ENCODE measurements around the gene OR51B5. TPM values are rescaled to one million over a fixed set of nuclear protein-coding genes. Genes with fewer than 3 reads are reported as not detected.

The OR51B5 gene, protein sequence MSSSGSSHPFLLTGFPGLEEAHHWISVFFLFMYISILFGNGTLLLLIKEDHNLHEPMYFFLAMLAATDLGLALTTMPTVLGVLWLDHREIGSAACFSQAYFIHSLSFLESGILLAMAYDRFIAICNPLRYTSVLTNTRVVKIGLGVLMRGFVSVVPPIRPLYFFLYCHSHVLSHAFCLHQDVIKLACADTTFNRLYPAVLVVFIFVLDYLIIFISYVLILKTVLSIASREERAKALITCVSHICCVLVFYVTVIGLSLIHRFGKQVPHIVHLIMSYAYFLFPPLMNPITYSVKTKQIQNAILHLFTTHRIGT
- 1 to 10 TPM in 1 of 2 donors, under 1 TPM in 1; 0.93 to 1.8 TPM for total RNA-seq
- not detected for polyA plus RNA-seq (2013, experiment 1 of 2)
- not detected for polyA plus RNA-seq (2013, experiment 2 of 2)
- long read RNA-seq, experiment 1 = 0 reads
- long read RNA-seq, experiment 2 = 0 reads
- long read RNA-seq, experiment 3 = 0 reads
- long read RNA-seq, experiment 4, partial matches to known transcripts = 0 of 1 reads
- long read RNA-seq, experiment 4, other reads (novel, unspliced or antisense) = 0 of 1 reads

DNA sequence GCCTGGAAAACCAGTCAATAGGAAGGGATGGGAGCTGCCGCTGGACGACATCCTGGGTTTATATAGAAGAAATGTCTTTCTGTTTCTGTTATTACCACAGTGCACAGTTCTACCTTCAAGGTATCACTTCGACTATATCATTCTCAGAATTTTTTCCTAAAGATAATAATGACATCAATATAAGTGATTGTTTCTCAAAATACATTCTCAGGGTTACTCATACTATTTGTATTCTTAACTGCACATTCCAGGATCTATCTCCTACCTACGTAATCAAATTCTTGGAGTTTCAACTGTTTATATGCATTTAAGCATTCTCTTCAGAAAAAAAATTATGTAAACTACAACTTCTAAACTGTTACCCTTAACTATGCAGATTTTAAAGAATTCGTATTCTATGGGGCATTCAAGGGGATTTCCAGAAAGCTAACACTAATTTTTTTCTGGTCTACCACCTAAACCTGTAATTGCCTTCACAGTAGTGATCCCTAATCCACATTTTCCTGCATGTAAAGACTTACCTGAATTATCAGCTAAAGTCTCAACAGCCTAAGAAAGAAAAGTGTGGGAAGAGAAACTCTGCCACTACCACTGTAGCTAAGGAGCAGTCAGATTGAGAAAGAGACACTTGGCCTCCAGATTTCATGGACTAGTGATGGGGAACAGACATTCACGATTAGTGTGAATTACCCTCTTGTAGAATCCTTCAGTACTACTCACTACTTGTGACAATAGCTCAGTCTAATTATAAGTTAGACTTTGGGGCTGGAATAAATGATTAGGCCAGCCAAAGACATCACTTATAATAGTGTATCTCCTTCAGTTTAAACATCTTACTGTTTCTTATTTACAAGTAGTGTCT, at the start of gene OR51B5:
OR51B5 (minus strand) TSS at position 51 of the 862 bp plus-strand sequence; CDS start at position 51, 0 bp downstream.
- Histone ChIP-seq H3K4me1 (ENCODE audit: control insufficient read depth, insufficient read depth, low read length) (peaks cover 13% of the 10 kb centered on the region), H3K4me3 (ENCODE audit: low read length) (no peak within 1 kb of the TSS), H3K36me3 (ENCODE audit: control insufficient read depth, insufficient read depth, low read length) (no peaks in the 10 kb centered on the region), H3K27ac (ENCODE audit: low read depth, low read length) (no peak within 1 kb of the TSS), H3K9me3 (ENCODE audit: control insufficient read depth, low read length) (no peaks in the 10 kb centered on the region), H3K9ac (ENCODE audit: extremely low read depth, low read length, poor library complexity, severe bottlenecking) (no peak within 1 kb of the TSS), H3K27me3 (ENCODE audit: control insufficient read depth, insufficient read depth, low read length, poor library complexity, severe bottlenecking) (no peaks in the 10 kb centered on the region)
- WGBS, 2 experiments (ENCODE audit: insufficient coverage in 1 of 2, insufficient read length in 1 of 2) = 71 to 72% methylated on average over 5 to 6 of the region's 6 CpGs
- Mint-ChIP-seq H3K9me3 (no peaks in the 10 kb centered on the region), H3K36me3 (ENCODE audit: low read depth) (no peaks in the 10 kb centered on the region), H3K4me1 (peaks cover 40% of the 10 kb centered on the region), H3K4me3 (no peak within 1 kb of the TSS), H3K27ac (peak within 1 kb of the TSS; percentile 50), H3K27me3 (ENCODE audit: insufficient read depth) (no peaks in the 10 kb centered on the region)
- DNase-seq = no peak
- TF ChIP-seq, protein P1, sequence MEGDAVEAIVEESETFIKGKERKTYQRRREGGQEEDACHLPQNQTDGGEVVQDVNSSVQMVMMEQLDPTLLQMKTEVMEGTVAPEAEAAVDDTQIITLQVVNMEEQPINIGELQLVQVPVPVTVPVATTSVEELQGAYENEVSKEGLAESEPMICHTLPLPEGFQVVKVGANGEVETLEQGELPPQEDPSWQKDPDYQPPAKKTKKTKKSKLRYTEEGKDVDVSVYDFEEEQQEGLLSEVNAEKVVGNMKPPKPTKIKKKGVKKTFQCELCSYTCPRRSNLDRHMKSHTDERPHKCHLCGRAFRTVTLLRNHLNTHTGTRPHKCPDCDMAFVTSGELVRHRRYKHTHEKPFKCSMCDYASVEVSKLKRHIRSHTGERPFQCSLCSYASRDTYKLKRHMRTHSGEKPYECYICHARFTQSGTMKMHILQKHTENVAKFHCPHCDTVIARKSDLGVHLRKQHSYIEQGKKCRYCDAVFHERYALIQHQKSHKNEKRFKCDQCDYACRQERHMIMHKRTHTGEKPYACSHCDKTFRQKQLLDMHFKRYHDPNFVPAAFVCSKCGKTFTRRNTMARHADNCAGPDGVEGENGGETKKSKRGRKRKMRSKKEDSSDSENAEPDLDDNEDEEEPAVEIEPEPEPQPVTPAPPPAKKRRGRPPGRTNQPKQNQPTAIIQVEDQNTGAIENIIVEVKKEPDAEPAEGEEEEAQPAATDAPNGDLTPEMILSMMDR (conservative IDR thresholded peaks at IDR 0.05) = no peak

- H3K4me3 Mint-ChIP-seq = no peak overlapping the region
- no peak overlapping the region for H3K27ac Mint-ChIP-seq
- peaks cover 11% of the 10 kb centered on the region for H3K4me1 Mint-ChIP-seq
- Histone ChIP-seq H3K36me3 (ENCODE audit: control insufficient read depth, insufficient read depth, low read length) (no peaks in the 10 kb centered on the region), H3K4me1 (ENCODE audit: control insufficient read depth, insufficient read depth, low read length) (no peaks in the 10 kb centered on the region), H3K27me3 (ENCODE audit: control insufficient read depth, insufficient read depth, low read length, poor library complexity, severe bottlenecking) (peaks cover 13% of the 10 kb centered on the region), H3K9me3 (ENCODE audit: control insufficient read depth, low read length) (no peaks in the 10 kb centered on the region), H3K9ac (ENCODE audit: extremely low read depth, low read length, poor library complexity, severe bottlenecking) (no peak overlapping the region), H3K4me3 (ENCODE audit: low read length) (no peak overlapping the region), H3K27ac (ENCODE audit: low read depth, low read length) (no peak overlapping the region)
- TF ChIP-seq, protein P1 (conservative IDR thresholded peaks at IDR 0.05) = peak; percentile 62
- no peaks in the 10 kb centered on the region for H3K36me3 Mint-ChIP-seq (ENCODE audit: low read depth)
- no peaks in the 10 kb centered on the region for H3K9me3 Mint-ChIP-seq
- no peak for DNase-seq
- 88 to 100% methylated on average over 1 to 2 of the region's 2 CpGs for WGBS, 2 experiments (ENCODE audit: insufficient coverage in 1 of 2, insufficient read length in 1 of 2)
- peaks cover 6% of the 10 kb centered on the region for H3K27me3 Mint-ChIP-seq (ENCODE audit: insufficient read depth)
Observed at GRCh38 chr11:5390210-5390609, 46.9 kb upstream of the OR51B5 start.

- TF ChIP-seq, protein P1 (conservative IDR thresholded peaks at IDR 0.05) = peak; percentile 34
- no peak overlapping the region for H3K4me3 ChIP-seq (ENCODE audit: low read length)
- no peaks in the 10 kb centered on the region for H3K36me3 Mint-ChIP-seq (ENCODE audit: low read depth)
- no peaks in the 10 kb centered on the region for H3K27me3 Mint-ChIP-seq (ENCODE audit: insufficient read depth)
- no peaks in the 10 kb centered on the region for H3K9me3 ChIP-seq (ENCODE audit: control insufficient read depth, low read length)
- H3K4me1 Mint-ChIP-seq = peaks cover 30% of the 10 kb centered on the region
- H3K36me3 ChIP-seq (ENCODE audit: control insufficient read depth, insufficient read depth, low read length) = no peaks in the 10 kb centered on the region
- 78 to 90% methylated on average over 2 of the region's 2 CpGs for WGBS, 2 experiments (ENCODE audit: insufficient coverage in 1 of 2, insufficient read length in 1 of 2)
- DNase-seq = no peak
- H3K9ac ChIP-seq (ENCODE audit: extremely low read depth, low read length, poor library complexity, severe bottlenecking) = peak overlapping the region; percentile 44
- no peak overlapping the region for H3K27ac ChIP-seq (ENCODE audit: low read depth, low read length)
- peaks cover 3% of the 10 kb centered on the region for H3K9me3 Mint-ChIP-seq
- H3K27ac Mint-ChIP-seq = peak overlapping the region; percentile 86
- H3K4me3 Mint-ChIP-seq = peak overlapping the region; percentile 33
- peaks cover 7% of the 10 kb centered on the region for H3K4me1 ChIP-seq (ENCODE audit: control insufficient read depth, insufficient read depth, low read length)
- no peaks in the 10 kb centered on the region for H3K27me3 ChIP-seq (ENCODE audit: control insufficient read depth, insufficient read depth, low read length, poor library complexity, severe bottlenecking)
Observed at GRCh38 chr11:5384335-5384734, 41.0 kb upstream of the OR51B5 start.
